Activated T-cell treated with anti-CD3 and anti-CD28 coated beads, Interleukin-2, amount 50 U/mL, for 4 hours (primary cell): ENCODE data around the gene AIFM3. TPM values are rescaled to one million over a fixed set of nuclear protein-coding genes. Genes with fewer than 3 reads are reported as not detected.

Source experiments
- ATAC-seq, 2 donors: fragments of 200-7000 bp; cut with Tn5 transposase; one replicate each; pipeline ENCODE4 v1.10.0; 2021
- DNase-seq: peaks from one replicate; pipeline ENCODE4 v3.0.0-alpha.2; 2020
- H3K27me3 Mint-ChIP-seq: one replicate; pipeline ENCODE4 v1.8.0; 2021; ENCODE audit warnings: low read depth, mixed read lengths
- H3K36me3 Mint-ChIP-seq: one replicate; pipeline ENCODE4 v1.8.0; 2022; ENCODE audit warnings: mixed read lengths; ENCODE audit not compliant: insufficient read depth
- H3K4me1 Mint-ChIP-seq: one replicate; pipeline ENCODE4 v1.8.0; 2021; ENCODE audit warnings: low read depth, mixed read lengths
- H3K4me3 Mint-ChIP-seq: one replicate; pipeline ENCODE4 v1.8.0; 2021; ENCODE audit warnings: mild to moderate bottlenecking, moderate library complexity, mixed read lengths
- H3K9me3 Mint-ChIP-seq: one replicate; pipeline ENCODE4 v1.8.0; 2021; ENCODE audit warnings: mixed read lengths
- total RNA-seq, 3 donors: library from RNA; stranded (reverse); gene quantifications; one replicate each; pipeline ENCODE4 v1.2.1, GENCODE V29; 2021

Gene AIFM3
- total RNA-seq, 3 donors from 2014 or later = 0.30 to 0.78 (median 0.47) TPM

DNA sequence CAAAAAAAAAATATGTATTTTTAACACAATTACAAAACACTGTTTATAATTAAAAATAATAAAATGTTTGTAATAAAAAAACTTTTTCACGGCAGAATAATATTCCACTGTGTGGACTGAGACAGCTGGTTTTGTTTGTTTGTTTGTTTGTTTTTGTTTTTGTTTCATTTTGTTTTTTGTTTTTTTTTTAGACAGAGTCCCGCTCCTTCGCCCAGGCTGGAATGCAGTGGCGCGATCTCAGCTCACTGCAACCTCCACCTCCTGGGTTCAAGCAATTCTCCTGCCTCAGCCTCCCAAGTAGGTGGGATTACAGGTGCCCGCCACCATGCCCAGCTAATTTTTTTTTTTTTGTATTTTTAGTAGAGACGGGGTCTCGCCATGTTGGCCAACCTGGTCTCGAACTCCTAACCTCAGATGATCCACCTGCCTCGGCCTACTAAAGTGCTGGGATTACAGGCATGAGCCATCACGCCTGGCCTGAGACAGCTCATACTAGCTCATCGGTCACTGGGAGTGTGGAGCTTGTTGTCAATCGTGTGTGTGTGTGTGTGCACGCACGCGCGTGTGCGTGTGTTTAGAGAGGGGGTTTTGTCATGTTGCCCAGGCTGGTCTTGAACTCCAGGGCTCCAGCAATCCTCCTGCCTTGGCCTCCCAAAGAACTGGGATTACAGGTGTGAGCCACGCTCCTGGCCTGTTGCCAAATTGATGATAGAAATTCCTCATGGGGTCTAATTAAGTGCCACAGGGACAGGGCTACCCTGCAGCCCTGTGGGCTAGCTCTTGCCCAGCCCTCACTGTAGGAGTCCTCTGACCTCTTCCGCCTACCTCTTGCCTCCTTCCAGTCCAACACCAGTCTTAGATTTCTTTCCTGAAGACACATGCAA, 7.2 kb upstream of the AIFM3 start:
- H3K36me3 Mint-ChIP-seq = no peaks in the 10 kb centered on the region
- H3K9me3 Mint-ChIP-seq = no peaks in the 10 kb centered on the region
- peaks cover 32% of the 10 kb centered on the region for H3K27me3 Mint-ChIP-seq
- no peak for ATAC-seq
- peaks cover 16% of the 10 kb centered on the region for H3K4me1 Mint-ChIP-seq
- no peak overlapping the region for H3K4me3 Mint-ChIP-seq
- no peak for DNase-seq

- Mint-ChIP-seq H3K36me3 (no peaks in the 10 kb centered on the region), H3K9me3 (no peaks in the 10 kb centered on the region), H3K4me3 (no peak overlapping the region), H3K4me1 (peaks cover 16% of the 10 kb centered on the region), H3K27me3 (peaks cover 32% of the 10 kb centered on the region)
- DNase-seq (no peak), ATAC-seq (no peak)
These were observed 6.4 kb upstream of the AIFM3 start for GRCh38 chr22:20960609-20961008.

- Mint-ChIP-seq H3K9me3 (no peaks in the 10 kb centered on the region), H3K27me3 (peaks cover 27% of the 10 kb centered on the region), H3K4me1 (peaks cover 14% of the 10 kb centered on the region), H3K36me3 (no peaks in the 10 kb centered on the region), H3K4me3 (no peak overlapping the region)
- DNase-seq (no peak), ATAC-seq (no peak)
These were observed 4.5 kb upstream of the AIFM3 start for GRCh38 chr22:20962491-20962945.

DNA sequence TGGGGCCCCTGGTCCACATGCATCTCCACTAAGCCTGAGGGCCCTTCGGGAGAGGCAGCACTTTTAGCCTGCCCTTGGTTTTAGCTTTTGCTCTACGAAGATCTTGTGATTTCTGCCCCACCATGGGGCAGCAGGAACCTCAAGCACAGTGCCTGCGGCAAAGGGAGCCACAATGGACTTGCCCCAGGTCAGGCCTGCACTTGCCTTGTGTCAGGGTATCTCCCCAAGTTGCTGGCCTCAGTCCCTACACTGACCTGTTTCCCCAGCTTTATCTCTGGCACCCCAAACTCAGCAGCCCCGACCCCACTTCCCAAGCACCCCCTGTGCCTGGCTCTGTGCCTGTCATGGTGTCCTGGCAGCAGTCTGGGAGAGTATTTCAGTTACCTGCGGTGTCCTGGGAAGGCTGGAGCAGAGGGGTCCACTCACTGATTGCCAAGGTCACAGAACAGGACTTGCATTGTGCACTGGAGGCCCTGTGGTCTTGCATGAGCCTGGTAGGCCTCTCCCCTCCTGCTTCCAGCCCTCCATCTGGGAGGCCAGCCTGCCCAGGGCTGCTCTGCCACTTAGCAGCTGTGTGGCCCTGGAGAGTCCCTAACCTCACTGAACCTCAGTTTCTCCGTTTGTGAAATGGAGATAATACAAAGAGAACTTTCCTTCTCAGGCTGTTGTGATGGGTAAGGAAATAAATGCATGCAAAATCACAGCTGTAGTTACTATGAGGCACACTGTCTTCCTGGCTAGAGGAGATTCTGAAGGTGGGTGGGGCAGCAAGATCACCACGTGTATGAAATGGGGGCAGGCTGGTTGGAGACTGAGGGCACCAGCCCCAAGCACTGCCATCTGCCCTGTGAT, 3.6 kb upstream of the AIFM3 start:
- Mint-ChIP-seq H3K9me3 (no peaks in the 10 kb centered on the region), H3K27me3 (peaks cover 19% of the 10 kb centered on the region), H3K4me1 (peaks cover 12% of the 10 kb centered on the region), H3K4me3 (peak overlapping the region; percentile 6), H3K36me3 (no peaks in the 10 kb centered on the region)
- ATAC-seq (no peak), DNase-seq (no peak)

GRCh38 chr22:20964090-20964798, 2.8 kb upstream of the AIFM3 start:
- H3K27me3 Mint-ChIP-seq = peaks cover 19% of the 10 kb centered on the region
- ATAC-seq = no peak
- H3K9me3 Mint-ChIP-seq = no peaks in the 10 kb centered on the region
- H3K4me1 Mint-ChIP-seq = peaks cover 12% of the 10 kb centered on the region
- peak overlapping the region; percentile 69 for H3K4me3 Mint-ChIP-seq
- DNase-seq = no peak
- H3K36me3 Mint-ChIP-seq = no peaks in the 10 kb centered on the region

DNA sequence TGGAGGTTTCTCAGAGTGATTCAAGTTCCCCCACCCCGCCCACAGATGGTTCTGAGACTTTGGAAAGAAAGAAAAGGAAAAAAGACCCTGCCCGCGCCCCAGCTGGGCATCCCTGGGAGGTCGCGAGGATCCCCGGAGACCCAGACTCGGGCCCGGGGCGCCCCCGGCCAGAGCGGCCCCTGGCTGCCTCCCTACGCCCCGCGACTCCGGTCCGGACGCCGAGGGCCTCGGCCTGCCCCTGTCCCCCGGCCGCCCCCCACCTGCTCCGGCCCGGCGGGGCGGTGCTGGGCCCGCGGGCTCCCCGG, 2.3 kb upstream of the AIFM3 start:
- no peaks in the 10 kb centered on the region for H3K36me3 Mint-ChIP-seq
- H3K4me1 Mint-ChIP-seq = peaks cover 12% of the 10 kb centered on the region
- peaks cover 19% of the 10 kb centered on the region for H3K27me3 Mint-ChIP-seq
- DNase-seq = no peak
- ATAC-seq = no peak
- no peaks in the 10 kb centered on the region for H3K9me3 Mint-ChIP-seq
- peak overlapping the region; percentile 69 for H3K4me3 Mint-ChIP-seq

DNA sequence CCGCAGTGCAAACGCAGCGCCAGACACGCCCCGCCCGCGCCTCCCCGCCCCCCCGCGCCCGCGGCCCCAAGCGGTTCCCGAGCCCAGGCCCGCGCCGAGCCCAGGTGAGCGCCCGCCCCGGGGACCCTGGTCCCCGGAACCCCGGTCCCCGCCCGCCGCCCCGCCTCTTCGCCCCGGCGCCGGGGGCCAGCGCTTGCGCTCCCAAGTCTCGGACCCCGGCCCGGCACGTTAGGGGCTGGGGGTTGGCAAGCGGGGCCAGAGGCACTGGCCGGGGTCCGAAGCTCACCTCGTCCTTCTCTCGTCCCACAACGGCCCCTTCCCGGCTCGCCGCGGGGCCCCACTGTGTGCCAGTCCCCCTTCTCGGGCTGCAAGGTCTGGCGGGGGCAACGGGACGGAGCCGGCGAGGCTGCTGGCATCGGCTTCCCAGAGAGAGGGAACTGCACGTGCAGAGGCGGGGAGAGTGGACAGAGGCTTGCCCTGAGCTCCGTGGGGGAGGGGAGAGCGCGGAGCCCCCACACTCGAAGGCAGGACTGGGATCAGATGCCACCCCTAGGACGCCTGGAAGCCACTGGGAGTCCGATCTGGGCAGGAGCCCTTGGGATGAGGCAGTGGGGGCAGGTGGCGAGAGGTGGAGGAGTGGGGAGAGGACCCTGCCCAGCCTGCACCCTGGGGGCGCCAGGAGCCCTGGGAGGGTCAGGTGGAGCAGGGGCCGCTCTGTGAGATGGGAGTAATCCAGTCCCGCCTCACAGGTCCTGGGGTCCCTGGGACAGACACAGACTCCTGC, 1.8 kb upstream of the AIFM3 start:
- no peak for DNase-seq
- peaks cover 13% of the 10 kb centered on the region for H3K27me3 Mint-ChIP-seq

GRCh38 chr22:20965888-20966855, 883 bp upstream of the AIFM3 start:
- Mint-ChIP-seq H3K9me3 (no peaks in the 10 kb centered on the region), H3K4me1 (peaks cover 12% of the 10 kb centered on the region), H3K36me3 (no peaks in the 10 kb centered on the region), H3K27me3 (peaks cover 13% of the 10 kb centered on the region), H3K4me3 (peak overlapping the region; percentile 11)
- DNase-seq (no peak), ATAC-seq (no peak)

More for the DNA sequence above, 1.8 kb upstream of the AIFM3 start:
- peaks cover 12% of the 10 kb centered on the region for H3K4me1 Mint-ChIP-seq
- H3K9me3 Mint-ChIP-seq = no peaks in the 10 kb centered on the region
- no peaks in the 10 kb centered on the region for H3K36me3 Mint-ChIP-seq
- ATAC-seq = peak; percentile 35 to 44
- peak overlapping the region; percentile 11 for H3K4me3 Mint-ChIP-seq

GRCh38 chr22:20967697-20968211, 699 bp downstream of the AIFM3 start:
- peaks cover 9% of the 10 kb centered on the region for H3K27me3 Mint-ChIP-seq
- no peak for DNase-seq
- no peaks in the 10 kb centered on the region for H3K36me3 Mint-ChIP-seq
- no peak for ATAC-seq
- no peak overlapping the region for H3K4me3 Mint-ChIP-seq
- peaks cover 7% of the 10 kb centered on the region for H3K4me1 Mint-ChIP-seq
- no peaks in the 10 kb centered on the region for H3K9me3 Mint-ChIP-seq

GRCh38 chr22:20968281-20968977, 1.4 kb downstream of the AIFM3 start:
- Mint-ChIP-seq H3K4me3 (no peak overlapping the region), H3K27me3 (peaks cover 6% of the 10 kb centered on the region), H3K9me3 (no peaks in the 10 kb centered on the region), H3K4me1 (peaks cover 7% of the 10 kb centered on the region), H3K36me3 (no peaks in the 10 kb centered on the region)
- DNase-seq = no peak
- ATAC-seq = no peak

DNA sequence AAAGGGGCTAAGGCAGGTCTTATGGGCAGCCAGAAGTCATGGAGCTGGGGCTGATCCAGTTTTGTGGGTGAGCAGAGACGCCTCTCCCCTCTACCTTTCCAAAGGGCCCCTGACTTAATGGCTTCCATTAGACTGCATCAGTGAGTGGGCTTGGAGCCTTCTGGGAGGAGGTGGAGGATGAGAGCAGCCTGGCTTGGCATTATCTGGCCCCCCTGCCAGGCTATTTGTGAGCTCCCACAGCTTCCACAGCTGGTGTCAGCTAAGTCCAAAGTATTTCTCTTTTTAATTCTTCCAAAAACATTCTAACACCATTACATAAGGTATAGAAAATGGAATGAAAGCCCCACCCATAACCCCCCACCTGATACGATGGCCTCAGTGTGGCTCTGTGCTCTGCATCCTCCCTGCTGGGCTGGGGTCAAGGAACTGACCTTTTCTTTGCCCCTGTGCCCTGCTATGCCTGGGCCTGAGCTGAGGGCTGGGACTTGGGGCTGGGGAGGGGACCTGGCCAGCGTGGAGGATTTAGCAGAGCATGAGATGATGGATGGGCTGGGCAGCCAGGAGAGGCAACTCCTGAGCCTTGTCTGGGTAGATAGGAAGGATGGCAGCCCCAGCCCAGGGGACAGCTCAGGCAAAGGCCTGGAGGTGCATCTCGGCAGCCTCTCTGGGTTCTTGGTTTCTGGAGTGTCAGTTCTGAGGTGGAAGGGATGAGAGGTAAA, 4.0 kb downstream of the AIFM3 start:
- Mint-ChIP-seq H3K27me3 (peaks cover 2% of the 10 kb centered on the region), H3K9me3 (no peaks in the 10 kb centered on the region), H3K4me1 (no peaks in the 10 kb centered on the region), H3K36me3 (no peaks in the 10 kb centered on the region), H3K4me3 (no peak overlapping the region)
- no peak for ATAC-seq
- DNase-seq = no peak
